HT1080 (cell line): ENCODE data around the gene ISG15. TPM values are rescaled to one million over a fixed set of nuclear protein-coding genes. Genes with fewer than 3 reads are reported as not detected.
"Not testable (repeated sequence)": the region's sequence is repeated elsewhere in the genome, so short reads cannot be mapped to it uniquely, and the experiment has no call there.

Experiments used
- DNase-seq: peaks from one replicate; pipeline ENCODE4 v3.0.0-alpha.2; 2015; ENCODE audit warnings: low read depth
- total RNA-seq: library from RNA; depleted of rRNA; stranded (reverse); fragments of >200 nt; shearing (Covaris generic); gene quantifications from 2 replicates; pipeline ENCODE4 v1.2.3, GENCODE V29; 2014

The ISG15 gene
- total RNA-seq, 1 experiment from 2014 or later = 48.6 TPM

- DNase-seq = no peak
Measured at GRCh38 chr1:1044455-1045078, 31.3 kb downstream of the ISG15 start.

- DNase-seq = no peak
Measured at GRCh38 chr1:1045129-1045528, 31.8 kb downstream of the ISG15 start.

GRCh38 chr1:1046243-1046642 lies 32.9 kb downstream of the ISG15 start:
- no peak for DNase-seq

GRCh38 chr1:1046767-1047166 lies 33.5 kb downstream of the ISG15 start:
- no peak for DNase-seq

- no peak for DNase-seq
Measured at GRCh38 chr1:1047407-1047806, 34.1 kb downstream of the ISG15 start.

GRCh38 chr1:1047963-1048362 lies 34.7 kb downstream of the ISG15 start:
- no peak for DNase-seq

- no peak for DNase-seq
Measured at GRCh38 chr1:1048765-1049164, 35.5 kb downstream of the ISG15 start.

GRCh38 chr1:1049318-1050165 lies 36.2 kb downstream of the ISG15 start:
- DNase-seq = no peak

GRCh38 chr1:1050577-1051052 lies 37.3 kb downstream of the ISG15 start:
- no peak for DNase-seq

GRCh38 chr1:1051127-1051810 lies 38.0 kb downstream of the ISG15 start:
- DNase-seq = no peak

GRCh38 chr1:1052003-1052840 lies 38.9 kb downstream of the ISG15 start:
- no peak for DNase-seq

- DNase-seq = no peak
Measured at GRCh38 chr1:1053022-1053421, 39.7 kb downstream of the ISG15 start.

- no peak for DNase-seq
Measured at GRCh38 chr1:1053682-1054081, 40.4 kb downstream of the ISG15 start.

- no peak for DNase-seq
Measured at GRCh38 chr1:1054099-1054700, 40.9 kb downstream of the ISG15 start.

GRCh38 chr1:1054971-1055370 lies 41.7 kb downstream of the ISG15 start:
- no peak for DNase-seq

GRCh38 chr1:1055841-1056736 lies 42.8 kb downstream of the ISG15 start:
- DNase-seq = no peak

- not testable (repeated sequence) for DNase-seq
Measured at GRCh38 chr1:1057769-1058087, 44.4 kb downstream of the ISG15 start.

GRCh38 chr1:1058088-1058905 lies 45.0 kb downstream of the ISG15 start:
- no peak for DNase-seq

- peak; percentile 31 for DNase-seq
Measured at GRCh38 chr1:1058921-1059493, 45.7 kb downstream of the ISG15 start.
